PFSK-1 (cell line): Measurements from ENCODE around the gene PARD6G.

Experiments
- FOXP2 ChIP-seq: optimal IDR thresholded peaks from 2 replicates; pipeline ENCODE3; 2011; ENCODE audit warnings: borderline replicate concordance, control low read depth, inconsistent platforms; ENCODE audit not compliant: insufficient read depth; ENCODE audit errors: extremely low read length, extremely low read depth
- POLR2AphosphoS5 ChIP-seq: IDR thresholded peaks from 2 replicates; pipeline ENCODE4 v1.6.1; 2012; ENCODE audit warnings: low read depth, mild to moderate bottlenecking, control low read depth, low read length, moderate library complexity
- REST ChIP-seq, 2 experiments: IDR thresholded peaks; 2 replicates each; pipeline versions ENCODE4 v1.6.1 to v1.8.0; 2011 to 2012; ENCODE audit warnings: low read depth in 2 of 2, low read length in 2 of 2, control low read depth in 1 of 2, inconsistent platforms in 1 of 2, mild to moderate bottlenecking in 1 of 2, moderate library complexity in 1 of 2; ENCODE audit not compliant: insufficient read depth in 1 of 2
- SIN3A ChIP-seq: IDR thresholded peaks from 2 replicates; pipeline ENCODE4 v1.6.1; 2012; ENCODE audit warnings: mild to moderate bottlenecking, low read length, moderate library complexity, borderline replicate concordance; ENCODE audit not compliant: insufficient read depth
- TAF1 ChIP-seq: IDR thresholded peaks from 2 replicates; pipeline ENCODE4 v1.6.1; 2012; ENCODE audit warnings: low read length, control low read depth, borderline replicate concordance; ENCODE audit not compliant: insufficient read depth

PARD6G gene

GRCh38 chr18:80250740-80251364, 3.5 kb upstream of the PARD6G start:
- TF ChIP-seq FOXP2 (no peak), REST (IDR thresholded peaks at IDR 0.05; ENCODE audit: insufficient read depth in 1 of 2, low read depth in 2 of 2, low read length in 2 of 2) (no peak), TAF1 (no peak), SIN3A (no peak), POLR2AphosphoS5 (no peak)

- TF ChIP-seq SIN3A (no peak), REST (IDR thresholded peaks at IDR 0.05; ENCODE audit: insufficient read depth in 1 of 2, low read depth in 2 of 2, low read length in 2 of 2) (no peak), FOXP2 (no peak), POLR2AphosphoS5 (no peak), TAF1 (no peak)
Observed at GRCh38 chr18:80249217-80250093, 2.1 kb upstream of the PARD6G start.

GRCh38 chr18:80246445-80247392, 595 bp downstream of the PARD6G start:
- TF ChIP-seq FOXP2 = no peak
- TF ChIP-seq POLR2AphosphoS5 = no peak

GRCh38 chr18:80245781-80246444, 1.4 kb downstream of the PARD6G start:
- TF ChIP-seq FOXP2 (no peak), TAF1 (no peak), SIN3A (no peak), REST (IDR thresholded peaks at IDR 0.05; ENCODE audit: insufficient read depth in 1 of 2, low read depth in 2 of 2, low read length in 2 of 2) (no peak), POLR2AphosphoS5 (no peak)
